COR-L47 (cell line): ENCODE measurements around the gene SMNDC1.
"Not testable (repeated sequence)": the region's sequence is repeated elsewhere in the genome, so short reads cannot be mapped to it uniquely, and the experiment has no call there.

ENCODE experiments used
- DNase-seq: peaks from one replicate; lab custom pipeline; 2025; lab: John Stamatoyannopoulos, UW

The SMNDC1 gene

DNA sequence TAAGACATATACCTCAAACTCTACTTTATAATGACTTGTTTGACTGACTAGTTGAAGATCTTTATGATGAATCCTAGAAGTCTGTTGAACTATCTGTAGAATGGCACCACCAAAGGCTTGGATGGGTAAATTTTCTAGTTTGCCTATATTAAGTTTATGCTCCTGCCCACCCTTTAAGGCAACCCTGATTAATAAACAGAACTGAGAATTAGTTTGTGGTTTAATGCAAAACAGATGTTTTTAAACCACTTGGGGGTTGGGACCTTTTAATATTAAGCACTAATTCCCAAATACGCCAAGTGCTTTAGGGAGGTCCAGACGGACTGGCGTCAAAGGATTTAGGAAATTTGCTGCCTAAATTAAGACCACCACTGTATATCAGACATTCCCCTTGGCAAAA, 20.5 kb downstream of the SMNDC1 start:
- no peak for DNase-seq

DNA sequence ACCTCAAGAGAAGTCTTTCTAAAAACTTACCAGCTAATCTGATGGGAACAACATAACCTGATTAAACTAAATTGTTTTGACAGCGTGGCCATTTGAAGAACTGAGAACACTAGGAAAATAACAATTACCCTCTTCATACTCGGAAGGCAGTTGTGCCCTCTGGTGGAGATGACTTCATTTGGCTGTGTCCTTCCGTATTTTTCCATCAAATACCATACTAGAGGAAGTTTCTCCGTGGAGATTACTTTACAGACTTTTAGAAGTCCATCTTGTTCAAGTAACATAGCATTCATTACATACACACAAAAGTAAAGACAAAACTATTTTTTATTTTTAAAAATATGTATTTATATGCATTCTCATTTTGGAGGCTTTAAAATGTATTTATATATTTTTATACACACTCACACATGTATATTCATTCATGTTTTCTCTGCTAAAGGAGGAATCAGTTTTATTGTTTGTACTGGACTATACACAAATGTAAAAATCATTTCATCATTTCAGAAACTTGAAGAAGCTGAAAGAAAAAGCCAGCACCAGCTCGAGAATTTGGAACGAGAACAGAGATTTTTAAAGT, 25.2 kb downstream of the SMNDC1 start:
- DNase-seq = peak; percentile 30

DNA sequence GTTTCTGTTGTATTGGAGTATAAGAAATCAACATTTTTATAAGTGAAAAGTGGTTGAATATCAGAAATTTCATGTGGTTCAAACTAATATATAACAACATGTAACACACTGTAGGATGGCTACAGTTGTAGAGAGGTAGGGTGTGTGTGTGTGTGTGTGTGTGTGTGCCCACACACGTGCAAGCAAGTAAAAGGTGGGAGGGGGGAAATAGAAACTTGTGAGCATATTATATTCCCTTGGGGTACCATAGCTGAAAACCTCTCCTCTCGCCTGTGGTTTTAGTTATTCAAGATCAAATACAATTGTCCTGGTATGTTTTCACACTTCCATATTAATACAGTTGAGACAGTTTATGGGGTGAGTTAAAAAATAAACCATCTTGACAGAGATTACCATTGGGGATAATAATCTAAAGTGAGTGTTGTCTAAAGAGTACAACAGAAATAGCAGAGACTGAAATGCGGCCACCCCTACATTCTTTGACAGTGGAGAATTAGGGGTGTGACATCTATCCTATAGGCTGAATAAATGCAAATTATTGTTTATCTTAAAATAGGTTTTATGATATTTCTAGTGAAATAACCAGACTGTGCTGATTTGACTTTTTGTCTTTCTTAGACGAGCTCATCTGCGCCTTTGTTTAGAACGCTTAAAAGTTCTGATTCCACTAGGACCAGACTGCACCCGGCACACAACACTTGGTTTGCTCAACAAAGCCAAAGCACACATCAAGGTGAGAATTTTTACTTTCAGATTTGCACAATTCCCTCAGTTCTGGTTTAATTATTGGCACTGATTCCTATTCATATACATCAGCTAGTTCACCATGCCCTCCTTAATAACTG, 25.9 kb downstream of the SMNDC1 start:
- no peak for DNase-seq

DNA sequence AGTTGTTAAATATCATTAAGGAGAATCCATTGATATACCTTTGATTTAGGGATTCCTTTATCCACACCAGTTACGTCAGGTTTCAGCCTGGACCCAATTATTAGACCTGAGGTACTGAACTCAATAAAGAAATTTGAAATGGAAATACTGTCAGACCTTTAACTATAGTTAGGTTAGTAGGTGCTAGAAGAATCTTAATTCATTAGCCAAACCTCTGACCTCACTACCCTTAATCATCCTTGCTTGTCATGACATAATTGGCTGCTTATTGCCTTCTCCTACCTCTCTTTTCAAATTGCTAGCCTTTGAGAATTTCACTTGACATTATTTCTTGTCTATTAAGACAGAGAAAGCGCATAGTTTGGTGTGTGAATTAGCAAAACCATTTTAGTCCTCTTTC, 27.1 kb downstream of the SMNDC1 start:
- DNase-seq = no peak

DNA sequence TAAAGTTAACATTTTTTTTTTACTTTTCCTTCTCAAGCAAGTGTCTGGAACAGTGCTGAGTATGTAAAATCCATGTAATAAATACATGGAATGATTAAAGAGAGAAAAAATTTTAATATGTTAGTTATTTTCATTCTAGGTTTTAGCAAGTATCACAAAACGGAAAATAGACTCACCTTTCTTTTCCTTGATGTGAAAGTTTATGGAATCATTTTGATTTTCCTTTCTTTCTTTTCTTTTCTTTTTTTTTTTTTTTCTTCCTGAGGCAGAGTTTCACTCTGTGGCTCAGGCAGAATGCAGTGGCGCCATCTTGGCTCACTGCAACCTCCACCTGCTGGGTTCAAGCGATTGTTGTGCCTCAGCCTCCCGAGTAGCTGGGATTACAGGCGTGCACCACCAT, 28.1 kb downstream of the SMNDC1 start:
- no peak for DNase-seq

DNA sequence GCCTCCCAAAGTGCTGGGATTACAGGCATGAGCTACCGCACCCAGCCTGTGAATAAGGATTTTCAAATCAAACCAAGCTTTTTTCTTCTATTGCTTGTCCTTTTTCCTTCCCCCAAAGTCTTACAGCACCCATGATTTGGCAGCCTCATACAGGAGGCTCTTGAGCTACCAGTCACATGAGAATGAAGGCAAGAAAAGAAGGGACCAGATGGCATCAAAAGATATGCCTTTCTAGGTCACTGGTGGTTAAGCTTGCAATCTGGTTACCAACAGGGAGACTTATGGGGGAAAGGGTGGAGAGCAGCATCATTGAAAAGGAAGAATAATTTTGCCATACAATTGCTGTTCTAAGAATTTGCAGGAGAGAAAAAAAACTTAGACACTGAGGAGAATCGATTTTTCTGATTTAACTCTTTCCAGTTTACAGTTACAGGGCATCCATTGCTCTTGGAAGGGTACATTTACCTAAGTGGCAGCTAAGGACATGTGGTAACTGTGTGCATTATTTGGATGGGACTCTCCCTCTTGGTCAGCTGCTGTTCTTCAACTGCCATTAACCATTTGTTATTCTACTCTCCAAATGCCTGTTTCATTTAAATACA, 29.5 kb downstream of the SMNDC1 start:
- DNase-seq = no peak

DNA sequence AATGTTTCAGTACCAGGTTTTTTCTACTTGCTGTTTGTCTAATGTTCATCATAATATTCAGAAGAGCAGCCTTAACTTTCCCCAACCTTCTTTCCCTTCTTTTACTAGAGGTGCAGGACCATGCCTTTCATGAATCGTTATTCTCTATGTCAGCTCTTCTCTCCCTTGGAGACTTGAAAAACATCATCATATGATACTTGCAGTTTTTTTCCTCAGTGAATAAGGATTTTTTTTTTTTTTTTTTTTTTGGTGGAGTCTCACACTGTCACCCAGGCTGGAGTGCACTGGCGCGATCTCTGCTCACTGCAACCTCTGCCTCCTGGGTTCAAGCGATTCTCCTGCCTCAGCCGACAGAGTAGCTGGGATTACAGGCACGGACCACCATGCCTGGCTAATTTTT, 30.1 kb downstream of the SMNDC1 start:
- DNase-seq = no peak

DNA sequence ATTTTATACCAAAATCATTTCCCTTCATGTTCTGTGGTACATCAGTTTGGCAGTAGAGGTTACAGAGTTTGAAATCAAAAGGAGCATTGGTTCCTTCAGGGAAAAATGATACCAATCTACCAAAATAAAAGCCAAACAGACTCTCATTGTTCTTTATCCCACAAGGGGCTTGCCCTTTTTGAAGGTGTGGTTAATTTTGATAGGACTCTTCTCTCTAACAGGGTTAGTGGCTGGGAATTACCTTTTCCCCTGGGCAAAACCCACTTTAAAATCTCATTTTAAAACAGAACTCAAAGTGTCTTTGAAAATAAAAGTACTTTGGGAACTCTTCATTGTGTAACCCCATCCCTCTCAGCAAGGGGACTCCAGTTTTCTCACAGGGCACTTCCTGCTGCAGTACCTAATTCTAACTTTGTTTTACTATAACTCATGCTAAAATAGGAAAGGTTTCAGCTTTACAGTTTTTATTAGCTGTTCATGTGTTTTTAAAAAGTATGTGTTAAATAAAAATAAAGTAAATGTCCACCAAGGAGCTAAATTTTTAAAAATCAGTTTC, 30.6 kb downstream of the SMNDC1 start:
- DNase-seq = no peak

DNA sequence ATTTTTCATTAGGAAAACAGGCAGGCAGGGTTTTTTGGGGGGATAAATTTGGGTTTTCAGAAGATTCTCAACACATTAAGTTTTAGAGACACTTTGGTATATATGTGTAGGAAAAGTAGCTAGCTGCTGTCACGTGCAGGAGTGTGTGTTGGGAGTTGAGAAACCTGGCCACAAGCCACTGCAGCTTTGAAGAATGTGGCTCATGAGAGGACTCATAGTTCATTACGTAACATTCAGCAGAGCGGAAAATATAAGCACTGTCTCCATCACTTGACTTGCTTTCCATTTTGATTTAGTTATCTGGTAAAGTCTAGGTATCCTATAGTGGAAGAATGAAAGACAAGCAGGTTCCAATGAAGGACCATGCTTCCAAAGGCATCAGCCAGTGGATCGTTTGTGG, 31.2 kb downstream of the SMNDC1 start:
- no peak for DNase-seq

DNA sequence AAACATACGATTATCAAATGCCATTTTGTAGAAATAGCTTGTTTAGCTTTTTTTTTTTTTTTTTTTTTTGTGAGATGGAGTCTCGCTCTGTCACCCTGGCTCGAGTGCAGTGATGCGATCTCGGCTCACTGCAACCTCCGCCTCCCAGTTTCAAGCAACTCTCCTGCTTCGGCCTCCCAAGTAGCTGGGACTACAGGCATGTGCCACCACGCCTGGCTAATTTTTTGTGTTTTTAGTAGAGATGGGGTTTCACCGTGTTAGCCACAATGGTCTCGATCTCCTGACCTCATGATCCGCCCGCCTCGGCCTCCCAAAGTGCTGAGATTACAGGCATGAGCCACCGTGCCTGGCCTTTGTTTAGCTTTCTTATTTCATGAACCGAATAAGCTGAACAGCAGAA, 31.7 kb downstream of the SMNDC1 start:
- DNase-seq = not testable (repeated sequence)

DNA sequence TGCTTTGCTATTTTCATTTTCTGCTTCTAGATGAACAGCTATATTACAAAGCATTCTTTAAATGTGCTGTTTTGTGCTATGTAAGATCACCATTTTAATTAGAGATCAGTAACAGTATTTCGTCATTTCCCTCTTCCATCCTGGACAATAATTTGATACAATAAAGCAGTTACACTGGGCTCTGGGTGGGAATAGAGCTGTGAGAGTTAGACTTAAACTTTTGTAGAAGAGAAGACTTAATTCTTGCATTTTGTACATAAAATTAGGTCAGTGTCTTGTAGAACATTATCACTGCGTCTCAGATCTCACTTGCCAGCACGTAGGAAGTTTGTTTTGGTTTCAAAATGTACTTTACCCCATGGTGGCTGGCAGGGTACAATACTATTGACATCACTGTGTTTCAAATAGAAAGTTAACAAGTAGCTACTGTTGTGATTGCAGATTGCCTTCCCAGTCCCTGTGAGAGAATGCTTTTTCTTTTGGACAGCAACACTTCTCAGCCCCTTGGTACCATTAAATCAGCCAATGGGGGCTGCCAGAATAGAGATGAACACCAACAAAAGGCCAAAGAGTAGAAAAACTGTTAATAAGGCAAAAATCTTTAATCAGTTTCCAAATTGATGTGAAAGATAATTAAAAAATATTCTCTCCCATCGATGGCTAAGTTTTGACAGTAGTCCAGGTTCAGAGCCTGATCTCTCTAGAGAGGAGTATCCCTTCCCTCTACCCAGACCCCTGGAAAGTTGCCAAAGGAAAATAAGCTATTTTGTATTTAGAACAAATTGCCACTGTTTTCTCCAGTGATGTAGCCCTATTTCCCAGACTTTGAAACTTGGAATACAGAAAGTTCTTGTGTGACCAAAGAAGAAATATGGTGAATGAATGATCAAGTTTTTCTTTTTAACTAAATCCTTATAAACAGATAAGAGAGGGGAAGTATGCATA, 35.1 kb downstream of the SMNDC1 start:
- DNase-seq = no peak

DNA sequence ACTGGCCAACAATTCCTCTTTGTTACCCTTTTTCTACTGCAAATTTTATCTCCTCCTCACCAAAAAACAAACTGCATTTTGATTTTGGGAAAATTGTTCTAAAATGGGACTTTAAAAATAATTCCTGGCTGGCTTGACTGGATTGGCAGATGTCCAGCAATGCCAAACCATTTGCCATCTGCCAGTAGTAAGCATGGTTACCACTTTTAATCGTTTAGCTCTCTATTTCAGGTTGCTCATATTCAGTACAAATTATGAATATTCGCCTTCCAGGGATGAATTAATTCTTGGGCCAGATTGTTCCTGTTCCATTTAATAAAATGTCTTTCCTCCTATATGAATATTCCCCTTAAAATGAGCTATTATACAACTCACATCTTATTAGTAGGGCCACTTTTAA, 35.7 kb downstream of the SMNDC1 start:
- no peak for DNase-seq

DNA sequence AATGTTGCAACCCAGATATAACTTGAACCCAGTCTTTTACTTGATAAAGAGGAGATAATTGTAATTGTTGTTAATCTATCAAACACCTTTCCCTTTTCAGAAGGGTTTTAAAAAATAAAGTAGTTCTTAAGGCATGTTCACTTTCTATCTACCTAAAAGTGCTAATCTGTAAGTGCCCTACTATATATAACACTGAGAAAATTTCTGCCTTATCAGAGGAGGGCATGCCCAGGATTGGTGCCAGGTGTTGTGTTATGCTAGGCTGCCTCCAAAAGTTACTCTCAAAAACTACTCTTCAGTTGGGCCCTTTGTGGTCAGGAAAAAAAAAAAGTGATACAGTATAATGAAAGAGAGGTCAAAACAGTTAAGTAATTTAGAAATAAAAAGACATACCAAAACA, 36.3 kb downstream of the SMNDC1 start:
- DNase-seq = no peak

DNA sequence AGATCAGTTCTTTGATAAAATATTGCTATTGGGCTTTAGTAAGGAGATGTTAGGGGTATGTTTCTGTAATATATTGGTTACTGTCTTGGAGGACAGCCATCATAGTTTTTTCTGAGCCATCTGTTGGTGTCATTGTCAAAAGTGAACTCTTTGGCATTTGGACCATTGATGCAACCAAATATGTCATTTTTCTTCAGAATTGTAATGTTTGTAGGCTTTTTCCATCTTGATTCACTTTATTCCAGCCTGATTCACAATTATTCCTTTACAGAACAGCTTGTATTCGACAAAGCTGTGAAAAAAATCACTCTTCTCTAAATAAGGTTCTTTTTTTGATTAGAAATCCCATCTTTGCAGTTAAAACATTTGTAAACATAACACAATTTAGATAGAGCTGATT, 37.4 kb downstream of the SMNDC1 start:
- DNase-seq = no peak

DNA sequence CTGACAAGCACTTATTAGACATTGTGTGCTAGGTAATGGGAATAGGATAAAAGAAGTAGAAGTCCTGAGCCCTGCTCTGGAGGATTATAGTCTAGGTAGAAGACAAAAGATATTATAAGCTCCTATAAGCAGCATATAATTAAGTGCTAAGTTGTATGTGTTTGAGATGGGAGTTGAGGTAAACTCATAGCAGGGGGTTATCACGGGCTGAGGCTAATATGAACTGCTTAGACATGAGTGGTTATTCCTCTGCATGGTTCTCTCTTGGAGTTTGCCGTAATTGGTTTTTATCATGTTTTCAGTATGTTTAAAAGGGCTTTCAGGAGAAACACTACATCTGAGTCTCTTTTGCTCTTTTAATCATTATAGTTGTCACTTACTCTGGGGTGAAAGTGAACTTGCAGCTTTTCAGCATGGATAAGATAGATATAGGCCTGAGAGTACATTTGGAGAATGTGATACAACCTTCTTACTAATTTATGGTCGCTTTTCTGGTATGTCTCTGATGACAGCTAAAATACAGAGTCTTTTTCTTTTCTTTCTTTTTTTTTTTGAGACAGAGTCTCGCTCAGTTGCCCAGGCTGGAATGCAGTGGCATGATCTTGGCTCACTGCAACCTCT, 39.0 kb downstream of the SMNDC1 start:
- DNase-seq = no peak

DNA sequence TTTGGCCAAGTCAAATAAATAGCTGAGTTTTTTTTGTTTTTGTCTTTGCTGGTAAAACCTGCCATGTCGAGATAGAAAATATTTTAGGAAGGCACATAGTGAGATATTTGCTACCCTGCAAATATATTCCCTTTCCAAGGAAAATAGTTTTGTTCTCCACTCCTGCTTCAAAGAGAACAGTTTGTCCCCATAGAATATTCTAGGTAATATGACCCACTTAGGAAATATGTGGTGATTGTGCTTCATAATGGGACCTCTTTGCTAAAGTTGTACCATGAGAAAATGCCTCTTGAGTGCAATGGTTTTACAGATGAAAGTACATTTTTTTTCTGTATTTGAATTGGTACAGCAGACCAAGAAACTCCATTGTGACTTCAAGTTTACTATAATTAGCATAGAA, 41.6 kb downstream of the SMNDC1 start:
- DNase-seq = no peak

DNA sequence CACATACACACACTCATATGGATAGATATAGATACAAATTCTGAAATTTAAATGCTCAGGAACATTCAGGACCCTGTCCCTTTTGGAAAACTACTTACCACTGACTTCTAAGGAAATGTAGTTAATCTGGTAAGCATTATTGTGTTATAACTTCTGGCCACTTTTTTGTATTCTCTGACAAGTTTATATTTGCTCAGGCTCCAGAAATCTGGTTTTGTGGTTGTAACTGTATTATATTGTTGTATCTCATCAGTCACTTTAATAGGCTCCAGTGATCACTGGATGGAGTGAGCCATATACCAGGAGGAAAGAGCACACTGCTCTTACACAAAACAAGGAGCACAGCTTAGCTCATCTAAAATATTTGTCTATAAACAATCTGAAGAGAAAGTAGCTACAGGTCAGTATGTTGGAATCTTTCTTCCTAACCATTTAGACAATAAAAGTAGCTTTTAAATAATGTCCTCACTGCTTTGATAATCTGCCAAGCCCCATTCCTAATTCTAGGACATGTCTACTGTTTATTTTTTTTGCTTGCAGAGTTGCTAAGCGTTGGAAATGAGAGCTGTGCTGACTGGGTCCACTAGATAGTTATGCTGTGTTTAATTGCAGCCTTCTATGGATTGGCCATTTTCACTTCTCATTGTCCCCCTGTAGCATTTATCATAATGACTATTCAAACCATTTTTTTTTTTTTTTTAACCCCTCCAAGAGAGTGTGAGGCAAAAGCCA, 43.8 kb downstream of the SMNDC1 start:
- DNase-seq = no peak

DNA sequence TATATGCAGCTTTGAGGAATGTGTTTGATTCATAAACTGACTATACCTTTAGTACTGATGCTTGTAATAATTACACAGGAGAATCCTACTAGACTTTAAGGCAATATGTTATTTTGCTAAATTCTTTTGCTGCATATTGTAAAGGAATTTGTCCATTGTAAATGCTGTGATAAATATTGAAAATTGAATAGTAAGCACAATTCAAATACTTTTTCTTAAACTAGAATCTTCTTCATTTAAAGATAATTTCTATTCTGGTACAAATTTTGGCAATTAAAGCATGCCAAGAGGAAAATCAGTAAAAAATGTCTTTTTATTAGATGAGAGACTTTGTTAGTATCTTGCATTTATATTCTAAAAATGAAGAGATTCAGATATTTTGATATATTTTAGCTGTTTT, 45.4 kb downstream of the SMNDC1 start:
- DNase-seq = no peak

DNA sequence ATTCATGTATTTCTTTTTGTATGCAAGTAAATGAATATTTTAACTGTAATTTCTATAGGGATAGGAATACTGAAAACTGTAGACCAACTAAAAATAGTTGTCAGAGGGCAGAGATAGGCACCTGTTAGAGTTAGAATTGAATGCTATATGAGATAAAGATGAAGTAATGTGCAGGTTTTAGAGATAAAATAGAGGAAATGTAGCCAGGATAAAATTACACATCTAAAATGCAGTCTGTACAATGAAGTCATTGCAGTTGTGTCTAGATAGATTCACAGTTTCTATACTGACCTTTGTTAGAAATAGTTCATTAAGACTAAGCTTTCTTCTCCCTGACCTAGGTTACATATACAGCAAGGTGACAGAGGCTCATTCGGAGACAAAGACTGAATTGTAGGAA, 46.2 kb downstream of the SMNDC1 start:
- no peak for DNase-seq

DNA sequence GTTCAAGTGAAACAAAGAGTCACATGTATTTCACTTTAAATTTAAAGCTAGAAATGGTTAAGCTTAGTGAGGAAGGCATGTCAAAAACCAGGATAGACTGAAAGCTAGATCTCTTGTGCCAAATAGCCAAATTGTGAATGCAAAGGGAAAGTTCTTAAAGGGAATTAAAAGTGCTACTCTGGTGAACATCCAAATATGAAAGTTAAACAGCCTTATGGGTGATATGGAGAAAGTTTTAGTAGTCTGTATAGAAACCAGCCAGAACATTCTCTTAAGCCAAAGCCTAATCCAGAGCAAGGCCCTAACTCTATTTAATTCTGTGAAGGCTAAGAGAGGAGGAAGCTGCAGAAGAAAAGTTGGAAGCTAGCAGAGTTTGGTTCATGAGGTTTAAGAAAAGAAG, 50.3 kb downstream of the SMNDC1 start:
- DNase-seq = no peak

DNA sequence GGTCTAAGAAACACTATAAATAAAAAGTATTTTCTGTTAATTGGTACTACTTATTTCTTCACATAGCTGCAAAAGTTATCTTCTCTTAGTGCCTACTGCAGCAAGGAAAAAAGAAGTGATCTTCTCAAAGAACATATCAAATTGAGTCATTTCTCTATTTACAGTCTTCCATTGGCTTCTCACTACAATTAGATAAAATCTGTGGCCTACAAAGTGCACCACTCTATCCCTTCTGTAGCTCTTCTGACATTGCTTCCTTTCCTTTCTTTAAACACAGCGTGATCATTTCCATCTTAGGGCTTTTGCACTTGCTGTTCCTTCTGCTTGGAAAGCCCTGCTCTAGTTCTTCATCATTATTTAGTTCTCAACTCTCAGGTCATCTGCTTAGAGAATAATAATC, 52.6 kb downstream of the SMNDC1 start:
- no peak for DNase-seq
